Measurements from ENCODE around the gene OR8H3. TPM values are rescaled to one million over a fixed set of nuclear protein-coding genes. Genes with fewer than 3 reads are reported as not detected.

OR8H3 gene, protein sequence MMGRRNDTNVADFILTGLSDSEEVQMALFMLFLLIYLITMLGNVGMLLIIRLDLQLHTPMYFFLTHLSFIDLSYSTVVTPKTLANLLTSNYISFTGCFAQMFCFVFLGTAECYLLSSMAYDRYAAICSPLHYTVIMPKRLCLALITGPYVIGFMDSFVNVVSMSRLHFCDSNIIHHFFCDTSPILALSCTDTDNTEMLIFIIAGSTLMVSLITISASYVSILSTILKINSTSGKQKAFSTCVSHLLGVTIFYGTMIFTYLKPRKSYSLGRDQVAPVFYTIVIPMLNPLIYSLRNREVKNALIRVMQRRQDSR
- not detected in 2 replicates for total RNA-seq

DNA sequence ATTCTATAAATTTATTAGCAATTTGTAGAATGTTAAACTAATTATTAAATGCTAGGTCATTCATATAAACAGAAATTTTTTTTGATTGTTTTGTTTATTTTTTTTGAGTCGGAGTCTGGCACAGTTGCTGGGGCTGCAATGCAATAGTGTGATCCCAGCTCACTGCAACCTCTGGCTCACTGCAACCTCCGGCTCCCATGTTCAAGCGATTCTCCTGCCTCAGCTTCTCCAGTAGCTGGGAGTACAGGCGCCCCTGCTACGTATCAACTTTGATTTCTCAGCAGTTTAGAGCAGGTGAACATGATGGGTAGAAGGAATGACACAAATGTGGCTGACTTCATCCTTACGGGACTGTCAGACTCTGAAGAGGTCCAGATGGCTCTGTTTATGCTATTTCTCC is at the start of gene OR8H3:
TSS of gene OR8H3 (plus strand) at position 301 of the 400 bp plus-strand sequence. CDS start at position 301, 0 bp downstream.

DNA sequence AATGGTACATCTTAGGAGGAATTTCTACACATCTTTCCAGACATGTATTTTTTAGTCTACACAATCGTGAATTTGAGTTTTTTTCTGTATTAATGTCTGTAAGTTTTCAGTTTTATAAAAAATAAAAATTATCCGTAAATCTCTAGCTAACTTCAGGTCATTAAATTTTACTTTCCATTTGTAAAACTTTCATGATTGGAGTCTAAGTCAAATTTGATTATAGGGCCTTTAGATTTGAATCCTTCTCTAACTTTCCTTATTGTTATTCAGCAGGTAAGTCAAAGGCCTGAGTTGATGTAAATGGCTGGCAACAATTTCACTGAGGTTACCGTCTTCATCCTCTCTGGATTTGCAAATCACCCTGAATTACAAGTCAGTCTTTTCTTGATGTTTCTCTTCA is 29.2 kb upstream of the OR8H3 start, which contains the start of gene OR8I2:
TSS of gene OR8I2 (plus strand) at position 301 of the 400 bp plus-strand sequence. CDS start at position 301, 0 bp downstream.

DNA sequence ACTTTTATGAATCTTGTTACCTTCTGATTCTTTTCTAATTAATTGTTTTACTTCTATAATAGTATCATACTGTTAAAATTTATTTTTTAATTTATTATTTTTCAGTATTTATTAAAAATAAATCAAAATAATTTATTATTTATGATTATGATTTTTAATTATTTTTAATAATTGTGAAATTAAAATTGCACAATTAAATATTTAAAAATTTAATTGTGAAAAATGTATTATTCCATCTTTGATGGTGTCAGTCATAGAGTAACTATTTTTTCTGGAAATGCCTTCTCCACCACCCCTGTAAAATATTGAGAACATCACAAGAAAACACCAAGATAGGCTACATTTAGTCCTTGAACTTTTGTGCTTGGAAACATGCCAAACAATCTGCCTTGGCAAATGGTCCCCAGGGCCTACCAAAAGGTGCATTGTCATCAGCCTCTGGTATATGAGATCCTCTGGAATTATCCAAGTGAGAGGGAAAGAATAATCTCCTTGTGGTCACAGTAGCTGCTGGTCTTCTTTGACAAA is 18.9 kb upstream of the OR8H3 start, which contains the start of gene OR8H2:
TSS of gene OR8H2 (plus strand) at position 478 of the 528 bp plus-strand sequence. CDS start 1,356 bp downstream, outside the sequence.

DNA sequence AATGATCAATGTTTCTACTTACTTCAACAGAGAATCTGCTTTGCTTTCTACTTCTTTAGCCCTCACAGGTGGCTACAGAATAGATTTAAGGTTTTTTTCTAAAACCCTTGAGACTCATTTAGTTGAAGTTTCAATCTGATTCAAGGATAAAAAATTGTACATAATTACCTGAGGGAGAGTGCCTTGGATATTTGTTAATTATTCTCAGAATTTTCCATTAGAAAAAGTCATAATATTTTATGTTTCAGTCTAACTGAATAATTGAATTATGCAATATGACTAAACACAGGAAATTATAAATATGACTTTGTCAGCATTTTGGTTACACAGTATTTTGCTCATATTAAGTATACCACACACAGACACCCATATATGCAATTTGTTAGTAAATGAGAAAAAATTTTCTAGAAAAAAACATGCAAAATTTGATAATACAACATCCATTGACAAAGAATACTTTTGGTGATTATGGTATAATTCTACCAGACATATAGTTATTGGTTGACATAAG is 18.0 kb downstream of the OR8H3 start, which contains the start of gene OR8J3:
TSS of gene OR8J3 (minus strand) at position 51 of the 511 bp plus-strand sequence. CDS start 2,483 bp downstream, outside the sequence.

DNA sequence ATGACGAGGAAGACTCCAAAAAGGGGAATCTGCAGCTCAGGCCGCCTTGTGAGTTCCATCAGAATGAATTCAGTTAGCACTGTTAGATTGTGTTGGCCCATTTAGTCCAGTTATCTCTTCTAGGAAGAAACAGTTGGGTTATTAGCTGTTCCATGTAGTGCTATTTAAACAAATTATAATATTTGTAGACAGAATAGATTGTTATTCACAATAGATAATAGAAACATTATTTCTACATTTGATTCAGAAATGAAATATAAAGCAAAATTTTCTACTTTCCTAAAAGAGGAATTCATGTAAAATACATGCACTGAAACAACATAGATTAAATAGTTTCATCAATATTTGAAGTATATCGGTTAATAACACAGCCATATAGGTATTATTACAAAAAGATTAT is 38.0 kb downstream of the OR8H3 start, which contains the start of gene OR8K5:
TSS of gene OR8K5 (minus strand) at position 101 of the 400 bp plus-strand sequence. CDS start at position 101, 0 bp downstream.

Other genes with a start within 250 kb of the OR8H3 start
- gene TRIM51, start 239.1 kb upstream of the OR8H3 start, total RNA-seq: not detected in 2 replicates
- not detected in 2 replicates for gene OR5W2, start 207.8 kb upstream of the OR8H3 start, total RNA-seq
- not detected in 2 replicates for gene OR5I1, start 186.0 kb upstream of the OR8H3 start, total RNA-seq
- not detected in 2 replicates for gene OR10AG1, start 152.4 kb upstream of the OR8H3 start, total RNA-seq
- not detected in 2 replicates for gene OR5F1, start 127.7 kb upstream of the OR8H3 start, total RNA-seq
- gene OR5AS1, start 94.7 kb upstream of the OR8H3 start, total RNA-seq: not detected in 2 replicates
- gene OR8I2, start 29.1 kb upstream of the OR8H3 start, total RNA-seq: not detected in 2 replicates
- not detected in 2 replicates for gene OR8H2, start 18.7 kb upstream of the OR8H3 start, total RNA-seq
- not detected in 2 replicates for gene OR8J3, start 17.8 kb downstream of the OR8H3 start, total RNA-seq
- not detected in 2 replicates for gene OR8K5, start 37.9 kb downstream of the OR8H3 start, total RNA-seq
- gene OR5J2, start 54.2 kb downstream of the OR8H3 start, total RNA-seq: not detected in 2 replicates
- gene OR5T2, start 111.9 kb downstream of the OR8H3 start, total RNA-seq: not detected in 2 replicates
- not detected in 2 replicates for gene OR5T3, start 129.9 kb downstream of the OR8H3 start, total RNA-seq
- gene OR5T1, start 151.8 kb downstream of the OR8H3 start, total RNA-seq: not detected in 2 replicates
- not detected in 2 replicates for gene OR8H1, start 169.9 kb downstream of the OR8H3 start, total RNA-seq
- gene OR8K3, start 192.8 kb downstream of the OR8H3 start, total RNA-seq: not detected in 2 replicates
- not detected in 2 replicates for gene OR8K1, start 223.7 kb downstream of the OR8H3 start, total RNA-seq
- not detected in 2 replicates for gene OR8J1, start 231.9 kb downstream of the OR8H3 start, total RNA-seq

Measured in regular cardiac myocyte (primary cell).